Activated naive CD8-positive, alpha-beta T cell treated with anti-CD3 and anti-CD28 coated beads for 36 hours (primary cell): ENCODE results near the gene MTHFD1L. TPM values are rescaled to one million over a fixed set of nuclear protein-coding genes. Genes with fewer than 3 reads are reported as not detected.
A peak's percentile ranks its signal among the peaks of the same experiment; 100 is the strongest.

Experiments used
- DNase-seq: peaks from one replicate; pipeline ENCODE4 v3.0.0; 2021
- H3K27ac Mint-ChIP-seq: one replicate; pipeline ENCODE4 v1.8.0; 2022; ENCODE audit warnings: mild to moderate bottlenecking, moderate library complexity, mixed read lengths
- H3K27me3 Mint-ChIP-seq: one replicate; pipeline ENCODE4 v1.8.0; 2022; ENCODE audit warnings: mild to moderate bottlenecking, mixed read lengths
- H3K36me3 Mint-ChIP-seq: one replicate; pipeline ENCODE4 v1.8.0; 2021; ENCODE audit warnings: mild to moderate bottlenecking, mixed read lengths
- H3K4me1 Mint-ChIP-seq: one replicate; pipeline ENCODE4 v1.8.0; 2021; ENCODE audit warnings: mixed read lengths
- H3K4me3 Mint-ChIP-seq: one replicate; pipeline ENCODE4 v1.8.0; 2022; ENCODE audit warnings: mild to moderate bottlenecking, moderate library complexity, mixed read lengths
- H3K9me3 Mint-ChIP-seq: one replicate; pipeline ENCODE4 v1.8.0; 2022; ENCODE audit warnings: mixed read lengths
- total RNA-seq, 2 experiments: library from RNA; stranded (reverse); gene quantifications; one replicate each; pipeline ENCODE4 v1.2.3, GENCODE V29; 2021

The MTHFD1L gene
- total RNA-seq, 2 experiments from 2014 or later, result 138 to 155 TPM

GRCh38 chr6:150999107-150999506 lies 133.6 kb downstream of the MTHFD1L start:
- H3K4me3 Mint-ChIP-seq, result no peak overlapping the region
- no peaks in the 10 kb centered on the region for H3K4me1 Mint-ChIP-seq
- H3K36me3 Mint-ChIP-seq, result peaks cover 25% of the 10 kb centered on the region
- no peak overlapping the region for H3K27ac Mint-ChIP-seq
- no peaks in the 10 kb centered on the region for H3K9me3 Mint-ChIP-seq
- DNase-seq, result no peak
- H3K27me3 Mint-ChIP-seq, result no peaks in the 10 kb centered on the region

- Mint-ChIP-seq H3K27me3 (no peaks in the 10 kb centered on the region), H3K36me3 (peaks cover 21% of the 10 kb centered on the region)
- DNase-seq, result no peak
These were observed 134.1 kb downstream of the MTHFD1L start for GRCh38 chr6:150999576-150999975.

DNA sequence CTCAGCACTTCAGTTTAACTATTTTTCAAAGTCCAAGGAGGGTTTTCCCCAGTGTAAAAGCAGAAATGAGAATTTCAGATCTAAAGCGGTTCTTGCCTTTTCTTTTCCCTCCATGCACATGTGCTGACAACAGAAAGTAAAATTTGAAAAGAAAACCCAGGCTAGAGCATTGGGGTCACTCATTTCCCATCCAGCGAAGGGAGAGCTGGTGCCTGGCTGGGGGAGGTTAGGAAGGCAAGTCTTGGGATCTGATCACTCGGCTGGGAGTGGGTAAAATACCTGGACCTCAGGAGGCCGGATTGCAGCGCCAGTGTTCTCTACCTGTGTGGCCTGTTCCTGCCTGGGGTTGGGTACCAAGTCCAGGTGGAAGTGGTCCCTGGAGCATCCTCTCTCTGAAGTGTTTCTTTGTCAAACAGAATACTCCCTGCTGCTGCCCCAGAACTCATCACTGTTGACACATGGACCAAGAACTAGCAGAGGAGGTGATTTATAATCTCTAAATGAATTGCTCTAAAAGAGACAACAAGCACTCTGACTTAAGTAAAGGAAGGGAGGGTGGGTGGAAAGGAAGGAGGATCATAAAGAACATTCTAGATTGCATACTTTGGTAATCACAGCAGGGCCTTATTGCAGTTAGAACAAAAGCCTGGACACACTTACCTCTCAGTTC lies 136.0 kb downstream of the MTHFD1L start:
- no peaks in the 10 kb centered on the region for H3K4me1 Mint-ChIP-seq
- H3K9me3 Mint-ChIP-seq, result no peaks in the 10 kb centered on the region
- no peak overlapping the region for H3K4me3 Mint-ChIP-seq
- no peak overlapping the region for H3K27ac Mint-ChIP-seq
- no peaks in the 10 kb centered on the region for H3K27me3 Mint-ChIP-seq
- H3K36me3 Mint-ChIP-seq, result peaks cover 12% of the 10 kb centered on the region
- no peak for DNase-seq

More at GRCh38 chr6:150999576-150999975, 134.1 kb downstream of the MTHFD1L start:
- H3K9me3 Mint-ChIP-seq, result no peaks in the 10 kb centered on the region
- no peaks in the 10 kb centered on the region for H3K4me1 Mint-ChIP-seq
- no peak overlapping the region for H3K4me3 Mint-ChIP-seq
- no peak overlapping the region for H3K27ac Mint-ChIP-seq

GRCh38 chr6:151002057-151002450 lies 136.6 kb downstream of the MTHFD1L start:
- DNase-seq, result no peak
- H3K27ac Mint-ChIP-seq, result no peak overlapping the region
- no peaks in the 10 kb centered on the region for H3K4me1 Mint-ChIP-seq
- H3K9me3 Mint-ChIP-seq, result no peaks in the 10 kb centered on the region
- no peak overlapping the region for H3K4me3 Mint-ChIP-seq
- H3K27me3 Mint-ChIP-seq, result no peaks in the 10 kb centered on the region
- peaks cover 9% of the 10 kb centered on the region for H3K36me3 Mint-ChIP-seq

GRCh38 chr6:151002491-151002935 lies 137.0 kb downstream of the MTHFD1L start:
- DNase-seq, result no peak
- Mint-ChIP-seq H3K36me3 (peaks cover 7% of the 10 kb centered on the region), H3K4me1 (no peaks in the 10 kb centered on the region), H3K27ac (no peak overlapping the region), H3K27me3 (no peaks in the 10 kb centered on the region), H3K4me3 (no peak overlapping the region), H3K9me3 (no peaks in the 10 kb centered on the region)

DNA sequence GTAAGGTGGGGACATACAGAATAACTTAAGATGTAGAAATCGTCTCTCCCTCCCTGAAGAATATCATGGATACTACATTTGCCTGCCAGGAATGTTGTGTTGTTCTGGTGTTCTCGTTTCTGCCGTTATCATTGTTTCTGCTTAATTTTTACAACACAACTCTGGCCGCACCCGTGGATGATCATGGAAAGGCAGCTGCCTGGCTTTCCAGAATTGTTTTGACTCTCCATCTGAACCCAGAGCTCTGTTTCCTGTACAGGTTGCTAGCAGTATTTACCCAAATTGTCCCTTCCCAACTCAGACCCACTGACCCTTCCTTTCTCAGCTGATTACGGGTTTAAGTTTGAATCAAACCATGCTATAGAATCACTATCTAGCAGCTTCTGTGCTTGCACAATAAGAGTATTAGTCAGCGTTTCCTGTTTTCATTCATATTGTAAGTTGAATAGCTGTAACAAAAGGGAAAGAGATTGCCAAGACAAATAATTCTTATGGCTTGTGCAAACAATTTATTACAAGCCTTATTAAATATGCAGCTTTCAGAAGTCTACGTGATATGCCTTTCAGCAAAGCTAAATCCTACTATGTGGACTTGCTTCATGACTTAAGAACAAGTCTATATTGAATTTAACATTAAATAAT lies 139.0 kb downstream of the MTHFD1L start:
- no peak for DNase-seq
- Mint-ChIP-seq H3K4me3 (no peak overlapping the region), H3K36me3 (peaks cover 8% of the 10 kb centered on the region), H3K9me3 (no peaks in the 10 kb centered on the region), H3K27me3 (no peaks in the 10 kb centered on the region), H3K27ac (no peak overlapping the region), H3K4me1 (no peaks in the 10 kb centered on the region)

DNA sequence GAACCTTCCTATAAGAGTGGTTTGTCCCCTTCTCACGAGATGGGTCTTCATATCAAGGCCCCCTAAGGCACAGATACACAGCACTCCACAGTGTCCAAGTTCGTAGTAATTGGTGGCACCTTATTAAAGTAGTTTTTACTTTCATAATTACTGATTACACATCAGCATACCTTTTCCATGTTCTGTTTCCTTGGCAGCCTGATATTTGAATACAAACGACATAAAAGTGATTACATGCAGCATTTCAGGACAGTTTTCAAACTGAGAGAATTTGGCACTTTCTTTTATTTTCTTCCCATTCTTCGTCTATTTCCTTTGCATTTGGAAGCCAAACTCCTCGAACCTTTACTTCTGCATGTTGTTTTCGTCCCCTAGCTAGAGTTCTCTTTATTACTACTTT lies 139.7 kb downstream of the MTHFD1L start:
- Mint-ChIP-seq H3K36me3 (peaks cover 8% of the 10 kb centered on the region), H3K27ac (no peak overlapping the region), H3K9me3 (no peaks in the 10 kb centered on the region), H3K4me1 (no peaks in the 10 kb centered on the region), H3K4me3 (no peak overlapping the region), H3K27me3 (no peaks in the 10 kb centered on the region)
- no peak for DNase-seq

GRCh38 chr6:151005896-151006632 lies 140.6 kb downstream of the MTHFD1L start:
- Mint-ChIP-seq H3K4me3 (no peak overlapping the region), H3K27ac (no peak overlapping the region), H3K36me3 (peaks cover 8% of the 10 kb centered on the region), H3K27me3 (no peaks in the 10 kb centered on the region), H3K9me3 (no peaks in the 10 kb centered on the region), H3K4me1 (no peaks in the 10 kb centered on the region)
- no peak for DNase-seq

- no peaks in the 10 kb centered on the region for H3K4me1 Mint-ChIP-seq
- H3K27ac Mint-ChIP-seq, result peak overlapping the region; percentile 43
- DNase-seq, result no peak
- H3K27me3 Mint-ChIP-seq, result no peaks in the 10 kb centered on the region
- H3K9me3 Mint-ChIP-seq, result no peaks in the 10 kb centered on the region
- H3K4me3 Mint-ChIP-seq, result no peak overlapping the region
- peaks cover 16% of the 10 kb centered on the region for H3K36me3 Mint-ChIP-seq
These were observed 141.6 kb downstream of the MTHFD1L start for GRCh38 chr6:151007076-151007475.

- Mint-ChIP-seq H3K27me3 (no peaks in the 10 kb centered on the region), H3K36me3 (peaks cover 20% of the 10 kb centered on the region), H3K4me3 (no peak overlapping the region), H3K4me1 (no peaks in the 10 kb centered on the region), H3K27ac (no peak overlapping the region), H3K9me3 (no peaks in the 10 kb centered on the region)
- no peak for DNase-seq
These were observed 142.4 kb downstream of the MTHFD1L start for GRCh38 chr6:151007922-151008321.

DNA sequence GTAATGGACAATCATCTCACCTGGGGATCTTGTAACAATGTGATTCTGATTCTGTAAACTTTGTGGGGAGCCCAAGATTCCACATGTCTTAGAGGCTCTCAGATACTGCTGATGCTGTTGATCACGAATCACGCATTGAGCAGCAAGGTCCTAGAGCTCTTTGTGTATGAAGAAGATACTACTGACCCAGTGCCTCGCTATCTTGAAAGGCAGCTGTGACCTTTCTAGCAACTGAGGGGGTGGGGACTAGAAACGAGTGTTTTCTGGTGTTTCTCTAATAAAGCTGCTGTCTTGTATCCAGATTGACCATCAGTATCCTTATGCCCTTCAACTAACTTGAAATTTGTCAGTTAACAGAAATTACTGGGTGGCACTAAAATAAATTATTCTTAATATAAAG lies 142.9 kb downstream of the MTHFD1L start:
- Mint-ChIP-seq H3K36me3 (peaks cover 20% of the 10 kb centered on the region), H3K27me3 (no peaks in the 10 kb centered on the region), H3K9me3 (no peaks in the 10 kb centered on the region), H3K4me3 (no peak overlapping the region), H3K27ac (no peak overlapping the region), H3K4me1 (no peaks in the 10 kb centered on the region)
- DNase-seq, result no peak

GRCh38 chr6:151009576-151009975 lies 144.1 kb downstream of the MTHFD1L start:
- no peaks in the 10 kb centered on the region for H3K9me3 Mint-ChIP-seq
- no peak for DNase-seq
- no peak overlapping the region for H3K27ac Mint-ChIP-seq
- peaks cover 23% of the 10 kb centered on the region for H3K36me3 Mint-ChIP-seq
- no peaks in the 10 kb centered on the region for H3K4me1 Mint-ChIP-seq
- H3K27me3 Mint-ChIP-seq, result no peaks in the 10 kb centered on the region
- H3K4me3 Mint-ChIP-seq, result no peak overlapping the region

DNA sequence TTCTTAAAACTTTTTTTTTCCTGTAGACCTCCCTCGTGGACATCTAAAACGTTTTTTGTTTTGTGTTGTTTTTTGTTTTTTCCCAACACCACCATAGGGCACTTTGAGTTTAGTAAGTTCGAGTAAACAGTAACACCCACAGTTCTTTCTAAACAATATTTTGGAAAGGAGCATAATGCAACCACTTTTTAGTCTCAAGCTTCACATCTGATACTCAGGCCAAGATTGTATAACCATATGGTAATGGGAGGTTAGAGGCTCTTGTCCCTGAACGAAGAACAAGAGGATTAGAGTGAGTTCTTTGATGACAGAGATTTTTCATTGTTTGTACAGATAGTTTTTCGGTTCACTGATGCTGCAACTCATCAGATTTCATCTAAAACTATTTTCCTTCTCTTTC lies 144.6 kb downstream of the MTHFD1L start:
- Mint-ChIP-seq H3K36me3 (peaks cover 23% of the 10 kb centered on the region), H3K4me1 (no peaks in the 10 kb centered on the region), H3K4me3 (no peak overlapping the region)

DNA sequence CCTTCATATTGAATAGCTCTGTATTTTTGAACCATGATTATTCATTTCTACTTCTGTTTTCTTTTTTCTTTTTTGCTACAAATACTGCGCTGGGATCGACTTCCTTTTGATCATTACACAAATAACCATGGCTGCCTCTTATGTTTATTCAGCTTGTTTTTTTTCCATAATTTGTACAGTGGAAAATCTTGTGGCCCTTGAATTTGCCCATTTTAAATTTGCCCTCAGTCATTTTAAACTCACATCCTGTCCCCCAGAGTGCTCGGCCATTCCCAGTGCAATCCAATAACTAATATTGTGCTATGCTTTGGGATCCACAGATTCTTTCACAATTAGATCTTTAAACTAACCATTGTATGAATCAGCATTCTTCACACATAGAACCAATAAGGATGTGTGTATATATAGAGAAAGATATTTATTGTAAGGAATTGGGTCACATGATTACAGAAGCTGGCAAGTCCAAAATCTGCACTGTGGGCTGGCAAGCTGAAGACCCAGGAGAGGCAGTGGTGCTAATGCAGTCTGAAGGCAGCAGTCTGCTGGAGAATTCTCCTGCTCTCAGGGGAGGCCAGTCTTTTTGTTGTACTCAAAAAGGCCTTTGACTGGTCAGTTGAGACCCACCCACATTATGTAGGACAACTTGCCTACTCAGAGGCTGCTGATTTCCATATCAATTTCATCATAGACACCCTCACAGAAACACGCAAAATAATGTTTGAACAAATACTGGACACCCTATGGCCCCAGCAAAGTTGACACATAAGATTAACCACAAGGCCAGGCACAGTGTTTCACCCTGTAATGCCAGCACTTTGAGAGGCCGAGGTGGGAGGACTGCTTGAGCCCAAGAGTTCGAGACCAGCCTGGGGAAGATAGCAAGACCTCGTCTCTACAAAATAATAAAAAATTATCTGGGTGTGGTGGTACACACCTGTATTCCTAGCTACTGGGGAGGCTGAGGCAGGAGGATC lies 147.1 kb downstream of the MTHFD1L start:
- Mint-ChIP-seq H3K36me3 (peaks cover 31% of the 10 kb centered on the region), H3K9me3 (no peaks in the 10 kb centered on the region), H3K4me1 (no peaks in the 10 kb centered on the region), H3K4me3 (no peak overlapping the region), H3K27ac (no peak overlapping the region), H3K27me3 (no peaks in the 10 kb centered on the region)
- no peak for DNase-seq

More for the DNA sequence above, 144.6 kb downstream of the MTHFD1L start:
- no peak for DNase-seq
- no peaks in the 10 kb centered on the region for H3K27me3 Mint-ChIP-seq
- H3K27ac Mint-ChIP-seq, result no peak overlapping the region
- H3K9me3 Mint-ChIP-seq, result no peaks in the 10 kb centered on the region
